ENCODE results near the gene PSAPL1. TPM values are rescaled to one million over a fixed set of nuclear protein-coding genes. Genes with fewer than 3 reads are reported as not detected.

Gene PSAPL1
- total RNA-seq, 1 experiment from 2014 or later = 0.05 TPM

- H3K4me2 ChIP-seq (ENCODE audit: low read length) = no peak overlapping the region
- ChIA-PET CTCF (no interaction called here), POLR2A (no interaction called here), RAD21 (ENCODE audit: low non-redundant PET in 1 of 2, low total read pairs in 2 of 2, uncharacterized antibody in 2 of 2, unreplicated experiment in 2 of 2) (no interaction called here)
- H3K36me3 ChIP-seq (ENCODE audit: control insufficient read depth in 1 of 2, insufficient read depth in 2 of 2, low read length in 2 of 2) = no peaks in the 10 kb centered on the region
- intact Hi-C loops (cut with micrococcal nuclease) = no loop called here
- H3K79me2 ChIP-seq (ENCODE audit: insufficient read depth, low read length) = no peaks in the 10 kb centered on the region
- H3K4me3 ChIP-seq (replicated peaks in 1 of 2; ENCODE audit: low read depth in 1 of 2, low read length in 2 of 2) = no peak overlapping the region
- no peak overlapping the region for H2AFZ ChIP-seq (ENCODE audit: low read depth, low read length, poor library complexity, severe bottlenecking)
- no peaks in the 10 kb centered on the region for H3K4me1 ChIP-seq (ENCODE audit: control insufficient read depth in 1 of 2, insufficient read depth in 2 of 2, low read length in 2 of 2)
- DNase-seq (ENCODE audit: low read depth, low spot score) = no peak
- no peak overlapping the region for H3K27ac ChIP-seq (ENCODE audit: low read depth, low read length)
- BruUV-seq (replicated peaks) = no TSS peak
- no peaks in the 10 kb centered on the region for H4K20me1 ChIP-seq (ENCODE audit: insufficient read depth)
- H3K9me2 ChIP-seq (ENCODE audit: insufficient read depth) = no peaks in the 10 kb centered on the region
- H3K9ac ChIP-seq (ENCODE audit: low read length) = no peak overlapping the region
- H3K9me3 ChIP-seq (ENCODE audit: control insufficient read depth in 1 of 2, insufficient read depth in 1 of 2, low read depth in 1 of 2, low read length in 2 of 2) = no peaks in the 10 kb centered on the region
- peaks cover 5% of the 10 kb centered on the region; the same call in 1 of the 2 replicates for H3K27me3 ChIP-seq (ENCODE audit: insufficient read depth, low read length)
- TF ChIP-seq YY1 (IDR thresholded peaks at IDR 0.05; ENCODE audit: extremely low read depth, insufficient replicate concordance, low read depth, low read length) (no peak), CEBPB (IDR thresholded peaks at IDR 0.05; ENCODE audit: low read depth) (no peak), POLR2A (IDR thresholded peaks at IDR 0.05; ENCODE audit: borderline replicate concordance, extremely low read depth, insufficient read depth, insufficient read length) (no peak), ZBTB33 (IDR thresholded peaks at IDR 0.05; ENCODE audit: extremely low read depth, insufficient replicate concordance, low read length) (no peak), EZH2 (IDR thresholded peaks at IDR 0.05) (no peak), ZFX (IDR thresholded peaks at IDR 0.05) (no peak), SRF (IDR thresholded peaks at IDR 0.05; ENCODE audit: low read depth) (no peak), ZNF274 (IDR thresholded peaks at IDR 0.05; ENCODE audit: low read depth, low read length) (no peak), REST (IDR thresholded peaks at IDR 0.05; ENCODE audit: low read depth) (no peak), EZH2phosphoT487 (IDR thresholded peaks at IDR 0.05; ENCODE audit: borderline replicate concordance) (no peak), SP1 (IDR thresholded peaks at IDR 0.05; ENCODE audit: low read depth) (no peak), JUND (IDR thresholded peaks at IDR 0.05) (no peak), CTCF (IDR thresholded peaks at IDR 0.05 in 2 of 3, conservative IDR thresholded peaks at IDR 0.05 in 1 of 3; ENCODE audit: borderline replicate concordance in 1 of 3, insufficient read depth in 1 of 3, low read depth in 2 of 3, low read length in 2 of 3) (no peak)
- ATAC-seq = no peak
Observed at GRCh38 chr4:7451800-7452199, 17.1 kb upstream of the PSAPL1 start.
